ENCODE results near the gene PARVA.

Gene PARVA

DNA sequence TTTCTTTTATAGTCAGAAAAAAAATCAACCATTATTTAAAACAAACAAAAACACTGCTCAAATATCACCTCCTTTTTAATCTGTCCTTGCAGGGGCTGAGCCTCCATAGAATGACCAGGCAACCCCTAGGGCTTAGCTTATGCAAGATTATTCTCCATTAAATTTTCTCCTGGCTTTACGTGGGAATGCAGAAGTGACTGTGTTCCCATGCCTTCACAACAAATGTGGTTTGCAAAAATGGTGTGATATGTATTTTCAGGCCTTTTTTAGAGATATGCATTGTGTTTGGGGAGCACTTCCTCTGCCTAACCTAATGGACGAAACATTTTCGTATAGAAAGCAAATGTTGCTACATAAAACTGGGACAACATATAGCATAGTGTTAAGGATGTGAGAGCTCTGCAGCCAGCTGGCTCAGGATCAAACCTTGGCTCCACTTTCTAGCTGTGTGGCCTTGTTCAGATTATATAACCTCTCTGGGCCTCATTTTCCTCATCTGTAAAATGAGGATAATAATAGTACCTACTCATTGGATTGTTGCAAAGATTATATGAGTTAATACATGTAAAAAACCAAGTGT is 82.6 kb downstream of the PARVA start:
- no peak for DNase-seq

DNA sequence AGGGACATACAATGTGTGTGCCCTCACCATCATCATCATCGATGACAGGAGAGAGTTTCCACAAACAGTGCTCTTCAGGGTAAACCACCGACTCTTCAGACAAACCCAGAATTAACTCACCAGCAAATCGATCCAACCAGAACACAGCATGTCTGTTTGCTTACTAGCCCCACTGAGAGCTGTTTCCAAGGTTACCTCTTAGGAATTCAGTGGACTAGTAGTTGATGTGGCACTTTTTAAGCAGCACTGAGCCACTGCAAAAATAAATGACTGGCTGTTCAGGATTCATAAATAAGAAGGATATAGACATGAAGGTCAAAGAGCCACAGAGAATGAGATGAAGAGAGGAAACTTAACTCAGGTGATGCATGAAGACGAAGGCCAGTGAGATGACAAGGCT is 83.1 kb downstream of the PARVA start:
- DNase-seq = no peak

- DNase-seq = no peak
Measured at GRCh38 chr11:12461516-12461915, 84.1 kb downstream of the PARVA start.

- DNase-seq = no peak
Measured at GRCh38 chr11:12464303-12464702, 86.9 kb downstream of the PARVA start.

GRCh38 chr11:12465332-12465731 is 88.0 kb downstream of the PARVA start:
- DNase-seq = no peak

DNA sequence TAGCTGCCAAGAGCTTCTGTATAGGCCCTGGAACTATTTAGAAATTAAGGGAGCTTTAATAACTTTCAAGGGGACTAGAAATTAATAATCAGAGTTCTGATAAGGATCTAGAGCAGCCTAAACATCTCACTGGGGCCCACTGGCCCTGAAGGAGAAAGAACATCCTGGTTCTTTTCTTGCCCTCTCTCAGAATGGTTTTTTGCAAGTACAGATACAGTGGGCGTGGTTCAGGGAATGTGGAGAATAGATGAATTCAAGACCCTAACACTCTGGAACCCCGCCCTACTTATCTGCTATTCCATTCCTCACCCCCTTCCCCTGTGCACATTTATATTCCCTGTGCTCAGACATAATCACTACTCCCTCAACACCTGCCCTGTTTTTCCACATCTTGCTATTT is 90.2 kb downstream of the PARVA start:
- DNase-seq = no peak

DNA sequence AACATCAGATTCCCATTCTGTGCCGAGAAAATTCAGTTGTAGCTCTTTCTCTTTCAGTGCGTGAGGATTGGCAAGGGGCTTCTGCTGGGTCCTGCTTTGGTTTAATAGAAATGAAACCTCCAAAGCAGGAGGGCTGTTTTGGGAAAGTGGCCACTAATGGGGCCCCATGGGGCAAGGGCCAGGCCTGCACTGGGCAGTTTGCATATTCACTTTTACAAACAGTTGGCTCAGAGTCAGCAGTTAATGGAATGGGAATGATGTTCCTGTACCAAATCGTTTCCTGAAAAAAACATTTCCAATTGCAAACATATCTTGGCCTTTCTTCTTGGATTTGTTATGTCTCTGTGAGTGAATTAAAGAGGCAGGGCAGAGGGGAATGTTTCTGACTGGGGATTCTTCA is 92.1 kb downstream of the PARVA start:
- DNase-seq = no peak

DNA sequence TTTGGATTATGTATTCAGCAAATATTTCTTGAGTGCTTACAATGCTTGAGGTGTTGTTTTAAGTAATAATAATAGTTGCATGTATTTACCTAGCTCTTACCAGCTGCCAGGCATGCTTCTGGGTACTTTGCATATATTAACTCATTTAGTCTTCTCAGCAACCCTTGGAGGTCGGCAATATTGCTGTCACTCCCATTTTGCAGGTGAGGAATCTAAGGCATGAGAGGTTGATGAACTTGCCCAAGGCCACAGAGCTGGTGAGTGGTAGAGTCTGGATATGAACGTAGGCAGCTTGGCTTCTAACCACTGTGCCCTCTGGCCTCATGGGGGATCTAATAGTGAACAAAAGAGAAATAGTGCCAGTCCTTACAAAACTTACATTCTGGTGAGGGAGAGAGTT is 92.9 kb downstream of the PARVA start:
- DNase-seq = no peak

GRCh38 chr11:12472401-12473005 is 95.1 kb downstream of the PARVA start:
- no peak for DNase-seq

GRCh38 chr11:12473381-12473780 is 96.0 kb downstream of the PARVA start:
- no peak for DNase-seq

DNA sequence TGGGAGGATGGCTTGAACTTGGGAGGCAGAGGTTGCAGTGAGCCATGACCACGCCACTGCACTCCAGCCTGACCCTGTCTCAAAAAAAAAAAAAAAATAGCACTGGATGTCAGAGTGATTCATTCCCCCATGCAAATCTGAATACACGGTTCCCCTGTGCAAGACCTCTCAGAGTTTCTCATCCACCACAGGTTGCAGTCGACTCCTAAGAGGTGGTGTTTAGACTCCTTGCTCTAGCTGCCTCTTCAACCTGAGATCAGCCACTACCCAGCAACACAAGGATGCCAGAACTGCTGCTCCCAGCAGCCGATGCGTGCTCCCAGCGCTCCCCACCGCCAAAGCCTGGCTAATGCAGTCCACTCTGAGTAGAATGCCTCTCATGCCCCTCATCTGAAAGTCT is 97.5 kb downstream of the PARVA start:
- no peak for DNase-seq

- no peak for DNase-seq
Measured at GRCh38 chr11:12478743-12479142, 101.4 kb downstream of the PARVA start.

- no peak for DNase-seq
Measured at GRCh38 chr11:12480401-12480800, 103.0 kb downstream of the PARVA start.

GRCh38 chr11:12482839-12483238 is 105.5 kb downstream of the PARVA start:
- no peak for DNase-seq

DNA sequence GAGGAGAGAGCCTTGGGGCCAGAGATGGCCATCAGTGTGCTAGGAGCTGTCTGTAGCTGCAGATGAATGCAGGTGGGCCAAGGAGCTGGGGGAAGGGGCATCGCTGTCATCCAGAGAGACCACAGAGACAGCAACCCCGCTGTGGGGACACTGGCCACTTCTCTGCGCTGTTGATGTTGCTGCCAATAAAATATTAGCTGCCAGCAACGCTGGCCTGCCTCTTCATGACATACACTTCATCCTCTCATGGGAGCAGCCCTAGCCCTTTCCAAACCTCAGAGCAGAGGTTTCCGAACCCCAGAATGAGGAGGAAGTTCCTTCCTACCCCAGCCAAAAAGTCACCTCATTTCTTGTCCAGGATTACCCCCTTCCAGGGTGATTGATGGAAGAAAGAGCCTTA is 106.2 kb downstream of the PARVA start:
- DNase-seq = no peak

GRCh38 chr11:12485328-12485727 is 108.0 kb downstream of the PARVA start:
- DNase-seq = no peak

DNA sequence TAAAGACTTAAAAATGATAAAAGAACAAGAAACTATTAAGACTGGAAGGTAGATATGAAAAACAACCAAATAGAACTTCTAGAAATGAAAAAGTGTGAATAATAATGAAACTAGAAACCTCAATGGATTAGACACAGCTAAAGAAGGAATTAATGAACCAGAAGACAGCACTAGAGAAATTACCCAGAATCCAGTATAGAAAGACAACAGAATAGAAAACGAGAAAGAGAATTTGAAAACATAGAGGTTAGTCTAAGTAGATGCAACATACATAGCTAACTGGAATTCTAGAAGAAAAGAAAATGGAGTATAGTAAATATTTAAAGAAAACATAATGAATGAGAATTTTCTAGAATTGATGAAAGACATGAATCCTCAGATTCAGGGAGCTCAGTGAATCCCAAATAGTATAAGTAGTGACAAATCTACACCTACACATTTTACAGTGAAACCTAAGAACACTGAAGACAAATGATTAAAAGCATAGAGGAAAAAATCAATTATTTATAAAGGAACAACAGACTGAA is 111.9 kb downstream of the PARVA start:
- DNase-seq = no peak

- no peak for DNase-seq
Measured at GRCh38 chr11:12494699-12495098, 117.3 kb downstream of the PARVA start.

DNA sequence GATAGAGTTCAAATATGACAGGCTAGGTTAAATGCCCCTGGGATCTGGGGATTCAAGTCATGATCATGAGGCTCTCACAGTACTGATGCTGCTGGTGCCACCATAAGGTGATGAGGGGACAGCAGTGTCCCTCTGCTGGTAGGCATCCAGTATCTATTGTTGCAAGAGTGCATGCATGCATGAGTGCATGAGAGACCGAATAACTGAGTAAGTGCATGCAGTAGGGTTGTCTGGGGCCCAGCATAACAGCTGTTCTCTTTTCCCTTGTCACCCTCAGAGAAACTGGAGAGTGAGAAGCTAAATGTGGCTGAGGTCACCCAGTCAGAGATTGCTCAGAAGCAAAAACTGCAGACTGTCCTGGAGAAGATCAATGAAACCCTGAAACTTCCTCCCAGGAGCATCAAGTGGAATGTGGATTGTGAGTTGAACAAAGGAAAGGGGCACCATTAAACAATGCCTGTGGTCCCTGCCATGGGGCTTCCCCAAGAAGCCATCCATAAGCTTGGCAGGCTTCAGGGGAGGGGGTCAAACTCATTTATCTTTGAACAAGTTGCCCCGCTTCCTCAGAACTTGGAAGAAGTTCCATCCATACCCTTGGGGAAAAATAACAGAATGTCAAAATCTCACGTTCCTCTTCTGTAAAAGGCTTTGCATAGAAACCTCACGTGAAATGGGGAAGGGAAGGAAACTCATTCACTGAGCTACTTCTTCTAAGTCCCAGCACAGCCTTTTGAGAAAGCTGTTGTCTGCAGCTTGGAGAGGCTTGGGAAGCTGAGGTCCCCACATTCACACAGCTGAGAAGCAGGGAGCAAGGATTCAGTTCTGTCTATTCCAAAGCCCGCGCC is 119.0 kb downstream of the PARVA start:
- DNase-seq = no peak

GRCh38 chr11:12497431-12497830 is 120.1 kb downstream of the PARVA start:
- no peak for DNase-seq

DNA sequence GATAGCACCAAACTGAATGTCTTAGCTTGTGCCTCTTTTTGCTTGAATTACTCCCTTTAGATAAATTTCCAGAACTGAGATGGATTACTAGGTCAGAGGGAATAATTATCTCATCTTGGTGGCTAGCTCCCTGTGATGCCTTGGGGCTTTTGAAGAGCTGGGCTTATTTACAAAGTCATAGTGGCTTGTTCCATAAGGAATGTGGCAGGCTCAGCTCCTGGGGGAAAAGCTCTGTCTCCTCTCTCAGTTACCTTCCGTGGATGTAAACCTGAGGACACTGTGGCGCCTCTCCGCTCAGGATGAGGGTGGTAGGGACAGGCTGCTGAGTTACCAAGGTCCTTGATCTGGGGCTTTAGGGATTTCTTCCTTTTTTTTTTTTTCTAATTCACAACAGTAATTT is 121.7 kb downstream of the PARVA start:
- no peak for DNase-seq

DNA sequence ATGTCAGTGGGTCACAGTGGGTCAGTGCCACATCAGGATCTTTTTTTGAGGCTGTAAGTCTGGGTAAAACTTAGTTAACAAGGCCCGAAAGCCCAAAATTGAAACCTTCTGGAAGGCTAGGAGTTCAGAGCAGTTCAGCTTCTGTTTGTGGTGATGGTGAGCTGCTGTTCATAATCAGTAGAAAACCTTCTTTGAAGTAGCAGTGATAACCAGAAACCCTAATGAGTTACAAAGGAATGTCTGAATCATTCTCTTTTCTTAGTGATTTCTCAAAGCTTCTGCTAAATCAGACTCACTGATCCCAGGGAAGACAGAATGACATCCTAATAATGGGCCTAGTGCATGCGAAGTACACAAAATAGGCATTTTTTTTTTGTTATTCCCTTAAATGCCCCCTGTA is 124.7 kb downstream of the PARVA start:
- no peak for DNase-seq

DNA sequence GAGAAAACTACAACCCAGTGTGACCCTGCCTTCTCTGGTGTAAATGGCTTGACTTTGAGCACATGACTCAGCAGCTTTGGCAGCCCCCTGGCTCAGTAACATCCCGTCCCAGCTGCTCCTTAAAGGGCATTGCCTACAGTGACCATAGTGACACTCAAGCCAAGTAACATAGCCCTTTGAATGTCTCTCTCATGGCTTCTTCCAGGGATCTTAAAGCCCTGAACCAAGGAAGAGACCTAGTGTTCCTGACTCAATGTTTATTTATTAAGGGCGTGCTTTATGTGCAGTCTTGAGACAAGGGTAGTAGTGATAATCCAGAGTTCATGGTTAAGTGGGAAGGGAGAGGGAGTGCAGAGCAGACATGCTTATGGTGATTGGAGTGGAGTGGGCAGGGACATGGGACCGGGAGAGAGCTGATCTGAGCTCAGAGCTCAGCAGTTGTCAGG is 125.7 kb downstream of the PARVA start:
- peak in 1 of 14 donors; percentile 10 for DNase-seq

DNA sequence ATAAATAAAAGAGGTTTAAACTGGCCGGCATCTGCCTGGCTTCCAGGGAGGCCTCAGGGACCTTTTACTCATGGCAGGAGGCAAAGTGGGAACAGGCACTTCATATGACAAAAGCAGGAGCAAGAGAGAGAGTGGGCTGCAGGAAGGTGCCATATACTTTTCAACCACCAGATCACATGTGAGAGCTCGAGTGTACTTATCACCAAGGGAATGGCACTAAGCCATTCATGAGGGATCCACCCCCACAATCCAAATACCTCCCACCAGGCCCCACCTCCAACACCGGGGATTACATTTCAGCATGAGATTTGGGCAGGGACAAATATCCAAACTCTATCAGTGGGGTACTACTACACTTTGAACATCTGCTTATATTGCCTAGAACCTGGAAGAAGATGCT is 126.5 kb downstream of the PARVA start:
- no peak for DNase-seq

Data from C1 segment of cervical spinal cord (tissue), 14 donors.